Fibroblast of villous mesenchyme (primary cell): ENCODE measurements around the gene MED20. TPM values are rescaled to one million over a fixed set of nuclear protein-coding genes. Genes with fewer than 3 reads are reported as not detected.

Source experiments
- DNase-seq: peaks from one replicate; pipeline ENCODE4 v3.0.0-alpha.2; 2010; ENCODE audit warnings: low read depth
- H3K4me3 ChIP-seq: 2 replicates; pipeline ENCODE4 v1.5.1; 2011; ENCODE audit warnings: low read depth, mild to moderate bottlenecking, low read length
- total RNA-seq: library from RNA; depleted of rRNA; stranded (reverse); fragments of >200 nt; gene quantifications from 2 replicates; pipeline ENCODE4 v1.2.3, GENCODE V29; 2012
- TF ChIP-seq, protein P1 (sequence below): IDR thresholded peaks from 2 replicates; pipeline ENCODE4 v1.5.1; 2012; ENCODE audit warnings: low read depth, mild to moderate bottlenecking, low read length; ENCODE audit not compliant: insufficient read depth

The MED20 gene
- total RNA-seq, 1 donor: 40.2 TPM

DNA sequence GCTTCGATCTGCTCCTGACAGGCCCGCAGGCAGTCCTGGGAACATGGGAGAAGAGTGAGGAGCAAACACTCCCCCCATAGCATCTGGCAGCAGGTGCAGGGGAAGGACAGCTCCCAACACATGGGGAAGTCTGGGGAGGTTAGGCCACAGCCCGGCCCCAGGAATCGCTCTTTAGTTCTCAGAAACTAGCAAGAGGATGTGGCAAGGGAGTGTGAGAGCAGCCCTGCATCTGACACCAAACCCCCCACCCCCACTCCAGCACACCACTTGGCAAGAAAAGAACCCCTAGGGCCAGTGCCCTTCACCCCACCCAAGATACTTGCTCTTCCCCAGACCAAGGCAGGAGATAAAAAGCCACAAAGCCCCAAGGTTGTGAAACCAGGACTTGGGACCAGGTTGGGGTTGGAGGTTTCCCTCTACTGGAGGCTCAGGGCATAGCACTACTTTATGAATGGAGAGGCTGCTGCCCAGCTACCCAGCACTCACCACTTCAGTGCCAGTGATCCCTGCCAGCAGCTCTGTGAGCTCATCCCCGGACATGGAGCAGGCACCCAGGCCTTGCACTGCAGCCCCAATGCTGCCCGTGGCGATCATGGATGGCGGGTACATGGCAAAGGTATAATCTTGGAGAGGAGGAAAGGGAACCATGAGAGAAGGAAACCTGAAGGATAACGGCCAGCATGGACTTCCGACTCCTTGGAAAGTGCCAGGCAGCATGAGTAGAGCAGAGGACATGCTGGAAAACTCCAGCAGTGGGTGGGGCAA is 15.3 kb upstream of the MED20 start:
- TF ChIP-seq, protein P1, sequence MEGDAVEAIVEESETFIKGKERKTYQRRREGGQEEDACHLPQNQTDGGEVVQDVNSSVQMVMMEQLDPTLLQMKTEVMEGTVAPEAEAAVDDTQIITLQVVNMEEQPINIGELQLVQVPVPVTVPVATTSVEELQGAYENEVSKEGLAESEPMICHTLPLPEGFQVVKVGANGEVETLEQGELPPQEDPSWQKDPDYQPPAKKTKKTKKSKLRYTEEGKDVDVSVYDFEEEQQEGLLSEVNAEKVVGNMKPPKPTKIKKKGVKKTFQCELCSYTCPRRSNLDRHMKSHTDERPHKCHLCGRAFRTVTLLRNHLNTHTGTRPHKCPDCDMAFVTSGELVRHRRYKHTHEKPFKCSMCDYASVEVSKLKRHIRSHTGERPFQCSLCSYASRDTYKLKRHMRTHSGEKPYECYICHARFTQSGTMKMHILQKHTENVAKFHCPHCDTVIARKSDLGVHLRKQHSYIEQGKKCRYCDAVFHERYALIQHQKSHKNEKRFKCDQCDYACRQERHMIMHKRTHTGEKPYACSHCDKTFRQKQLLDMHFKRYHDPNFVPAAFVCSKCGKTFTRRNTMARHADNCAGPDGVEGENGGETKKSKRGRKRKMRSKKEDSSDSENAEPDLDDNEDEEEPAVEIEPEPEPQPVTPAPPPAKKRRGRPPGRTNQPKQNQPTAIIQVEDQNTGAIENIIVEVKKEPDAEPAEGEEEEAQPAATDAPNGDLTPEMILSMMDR: peak; percentile 96
- DNase-seq: peak; percentile 99
- no peak overlapping the region for H3K4me3 ChIP-seq

DNA sequence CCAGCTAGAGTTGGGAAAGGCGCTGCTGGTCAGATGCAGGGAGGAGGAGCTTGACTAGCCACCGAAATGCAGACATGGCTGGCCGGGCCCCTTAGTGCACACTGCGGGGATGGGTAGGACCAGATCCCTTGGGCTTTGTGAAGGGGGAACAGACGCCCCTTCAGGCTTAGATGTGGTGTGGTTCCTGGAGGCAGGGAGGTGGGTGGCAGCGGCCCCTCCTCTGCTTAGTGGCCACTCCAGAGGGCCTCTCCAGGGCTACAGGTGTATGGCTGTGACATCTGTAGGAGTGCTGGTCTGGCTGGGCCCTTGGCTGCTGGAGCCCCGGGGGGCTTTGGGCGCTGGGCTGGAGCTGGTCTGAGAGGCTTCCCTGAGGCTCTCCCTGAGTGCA is 14.7 kb upstream of the MED20 start:
- no peak for DNase-seq
- H3K4me3 ChIP-seq: no peak overlapping the region
- TF ChIP-seq, protein P1: no peak

DNA sequence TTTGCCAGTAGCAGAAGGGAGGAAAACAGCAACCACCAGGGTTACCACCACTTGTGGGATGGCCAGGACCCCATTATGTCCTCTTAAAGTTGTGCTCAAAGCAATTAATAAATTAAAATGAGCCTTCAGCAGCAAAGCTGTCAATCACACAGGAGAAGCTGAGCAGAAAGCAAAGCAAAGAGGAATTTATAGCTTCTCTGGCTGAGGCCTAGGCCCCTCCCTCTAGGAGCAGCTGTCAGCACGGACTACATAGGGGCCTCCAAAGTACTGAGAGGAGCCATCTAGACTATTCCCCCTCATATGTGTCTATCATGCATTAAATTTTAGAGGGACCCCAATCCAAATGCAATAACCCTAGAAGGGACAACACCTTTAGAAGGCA is 14.2 kb upstream of the MED20 start:
- TF ChIP-seq, protein P1: no peak
- H3K4me3 ChIP-seq: no peak overlapping the region
- DNase-seq: no peak

GRCh38 chr6:41934278-41935192 is 13.6 kb upstream of the MED20 start:
- TF ChIP-seq, protein P1: no peak
- DNase-seq: no peak
- H3K4me3 ChIP-seq: no peak overlapping the region

- no peak overlapping the region for H3K4me3 ChIP-seq
- no peak for DNase-seq
- TF ChIP-seq, protein P1: no peak
These were observed 11.4 kb upstream of the MED20 start for GRCh38 chr6:41932378-41932777.

- TF ChIP-seq, protein P1: no peak
- H3K4me3 ChIP-seq: no peak overlapping the region
- DNase-seq: no peak
These were observed 10.9 kb upstream of the MED20 start for GRCh38 chr6:41931792-41932191.
